Spleen (tissue), 7 donors: ENCODE results near the gene ARHGEF12.

Experiments
- POLR2A ChIP-seq, 3 donors: fragments of 450-650 bp; IDR thresholded peaks; one replicate each; pipeline ENCODE4 v1.5.1; 2017; ENCODE audit warnings: antibody characterized with exemption in 3 of 3, mild to moderate bottlenecking in 1 of 3
- TF ChIP-seq, protein P1 (sequence below), 11 experiments: fragments of 200-600 bp in 7 of 11; fragments of 450-650 bp in 4 of 11; sonication (generic) in 4 of 11; IDR thresholded peaks in 8 of 11; conservative IDR thresholded peaks in 3 of 11; 1 replicate in 7 of 11; 2 replicates in 4 of 11; pipeline versions ENCODE4 v1.4.0 to v1.8.0; 2016 to 2021; ENCODE audit warnings: antibody characterized with exemption in 11 of 11, inconsistent platforms in 4 of 11, mild to moderate bottlenecking in 1 of 11
- donor health status: DM: no; HTN: no; CAD: no; lungs with moderate emphysema.
- donor health status: DM: no; HTN: no; CAD: no.
- donor health status: DM: no; HTN: no; CAD: no.

DNA sequence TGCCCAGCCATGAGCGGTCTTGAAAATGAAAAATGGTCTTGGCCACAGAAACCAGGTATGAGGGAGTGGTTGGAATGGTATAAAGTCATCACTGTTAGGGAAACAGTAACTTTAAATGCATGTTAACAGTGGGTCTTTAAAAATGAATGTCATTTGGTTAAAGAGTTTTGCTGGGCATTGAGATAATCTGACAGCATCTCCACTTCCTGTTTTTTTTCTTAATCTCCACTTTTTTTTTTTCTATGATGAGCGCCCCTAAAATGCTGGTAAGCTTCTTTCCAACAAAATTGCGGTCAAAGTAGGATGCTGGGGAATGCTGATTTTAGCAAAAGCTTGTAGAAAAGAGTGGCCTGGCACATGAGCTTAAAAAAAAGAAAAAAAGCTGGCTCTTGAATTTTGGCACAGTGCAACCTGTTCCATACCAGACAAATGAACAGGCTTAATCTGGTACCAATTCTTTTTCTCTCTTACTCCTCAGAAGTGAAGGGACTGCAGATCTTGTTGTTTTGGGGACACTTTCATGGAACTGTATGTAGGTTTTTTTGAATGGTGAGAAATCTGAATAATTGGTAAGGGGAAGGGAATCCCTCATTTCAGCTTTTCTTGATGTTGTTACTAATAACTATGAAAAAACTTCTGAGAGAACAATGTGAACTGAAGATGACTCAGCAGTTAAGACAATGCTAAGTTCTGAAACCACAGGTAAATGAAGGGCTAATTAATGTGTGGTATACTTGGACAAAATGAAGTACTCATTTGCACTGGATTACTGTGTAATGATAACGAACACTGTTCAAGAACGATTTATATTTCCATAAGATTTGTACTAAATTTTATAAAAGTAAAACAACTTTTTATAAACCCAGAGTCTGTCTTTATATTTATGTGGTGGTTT lies 3.1 kb upstream of the ARHGEF12 start:
- TF ChIP-seq, protein P1, sequence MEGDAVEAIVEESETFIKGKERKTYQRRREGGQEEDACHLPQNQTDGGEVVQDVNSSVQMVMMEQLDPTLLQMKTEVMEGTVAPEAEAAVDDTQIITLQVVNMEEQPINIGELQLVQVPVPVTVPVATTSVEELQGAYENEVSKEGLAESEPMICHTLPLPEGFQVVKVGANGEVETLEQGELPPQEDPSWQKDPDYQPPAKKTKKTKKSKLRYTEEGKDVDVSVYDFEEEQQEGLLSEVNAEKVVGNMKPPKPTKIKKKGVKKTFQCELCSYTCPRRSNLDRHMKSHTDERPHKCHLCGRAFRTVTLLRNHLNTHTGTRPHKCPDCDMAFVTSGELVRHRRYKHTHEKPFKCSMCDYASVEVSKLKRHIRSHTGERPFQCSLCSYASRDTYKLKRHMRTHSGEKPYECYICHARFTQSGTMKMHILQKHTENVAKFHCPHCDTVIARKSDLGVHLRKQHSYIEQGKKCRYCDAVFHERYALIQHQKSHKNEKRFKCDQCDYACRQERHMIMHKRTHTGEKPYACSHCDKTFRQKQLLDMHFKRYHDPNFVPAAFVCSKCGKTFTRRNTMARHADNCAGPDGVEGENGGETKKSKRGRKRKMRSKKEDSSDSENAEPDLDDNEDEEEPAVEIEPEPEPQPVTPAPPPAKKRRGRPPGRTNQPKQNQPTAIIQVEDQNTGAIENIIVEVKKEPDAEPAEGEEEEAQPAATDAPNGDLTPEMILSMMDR (IDR thresholded peaks at IDR 0.05 in 8 of 11, conservative IDR thresholded peaks at IDR 0.05 in 3 of 11), result no peak
- no peak for TF ChIP-seq POLR2A (IDR thresholded peaks at IDR 0.05)
